Peyer's patch (tissue), 4 donors: ENCODE measurements around the gene DLAT. TPM values are rescaled to one million over a fixed set of nuclear protein-coding genes. Genes with fewer than 3 reads are reported as not detected.
"Not testable (repeated sequence)": the region's sequence is repeated elsewhere in the genome, so short reads cannot be mapped to it uniquely, and the experiment has no call there.

Experiments used
- DNase-seq, 3 donors: peaks; one replicate each; pipeline ENCODE4 v3.0.0-alpha.2; 2017 to 2019
- H3K27ac ChIP-seq, 4 donors: fragments of 200-600 bp; sonication (generic); one replicate each; pipeline ENCODE4 v1.5.1; 2016 to 2019
- H3K27me3 ChIP-seq, 2 donors: fragments of 200-600 bp; sonication (generic); one replicate each; pipeline ENCODE4 v1.5.1; 2019
- H3K36me3 ChIP-seq, 3 donors: fragments of 200-600 bp; sonication (generic); one replicate each; pipeline ENCODE4 v1.5.1; 2016 to 2019
- H3K4me1 ChIP-seq, 4 donors: fragments of 200-600 bp; sonication (generic); one replicate each; pipeline ENCODE4 v1.5.1; 2016 to 2019
- H3K4me3 ChIP-seq, 4 donors: fragments of 200-600 bp; sonication (generic); 1 replicate in 3 of 4; 2 replicates in 1 of 4; pipeline ENCODE4 v1.5.1; 2016 to 2019; ENCODE audit warnings: mild to moderate bottlenecking in 1 of 4
- H3K9me3 ChIP-seq, 4 donors: fragments of 200-600 bp; sonication (generic); one replicate each; pipeline ENCODE4 v1.5.1; 2016 to 2019; ENCODE audit warnings: mild to moderate bottlenecking in 1 of 4
- CTCF ChIP-seq, 6 experiments: fragments of 450-650 bp in 4 of 6; fragments of 200-600 bp in 2 of 6; sonication (generic) in 1 of 6; IDR thresholded peaks; one replicate each; pipeline ENCODE4 v1.5.1; 2017 to 2019; ENCODE audit warnings: antibody characterized with exemption in 6 of 6, mild to moderate bottlenecking in 3 of 6, moderate library complexity in 1 of 6
- POLR2A ChIP-seq, 2 donors: fragments of 450-650 bp; IDR thresholded peaks; one replicate each; pipeline ENCODE4 v1.5.1; 2017; ENCODE audit warnings: antibody characterized with exemption in 2 of 2, mild to moderate bottlenecking in 2 of 2, moderate library complexity in 2 of 2
- total RNA-seq, 4 donors: library from RNA; depleted of rRNA; stranded (reverse); fragments of >200 nt; gene quantifications; one replicate each; pipeline ENCODE4 v1.1.0, GENCODE V29; 2016

The DLAT gene
- total RNA-seq, 4 donors from 2014 or later, result 23.2 to 28.6 (median 27.0) TPM

- Histone ChIP-seq H3K27ac (peak overlapping the region; percentile 71 to 84 (median 76)), H3K4me1 (peaks cover 0 to 39% (median 7%) of the 10 kb centered on the region in 4 donors), H3K36me3 (peaks cover 0 to 70% (median 0%) of the 10 kb centered on the region in 3 donors), H3K4me3 (peak overlapping the region; percentile 80 to 93 (median 83)), H3K9me3 (no peaks in the 10 kb centered on the region), H3K27me3 (no peaks in the 10 kb centered on the region)
- no peak for DNase-seq
- TF ChIP-seq CTCF (IDR thresholded peaks at IDR 0.05), result no peak
- no peak for TF ChIP-seq POLR2A (IDR thresholded peaks at IDR 0.05)
These were observed 62.0 kb downstream of the DLAT start for GRCh38 chr11:112087212-112087611.

GRCh38 chr11:112095302-112095701 lies 70.1 kb downstream of the DLAT start:
- H3K4me3 ChIP-seq, H3K27ac ChIP-seq, DNase-seq, H3K27me3 ChIP-seq, H3K9me3 ChIP-seq, H3K4me1 ChIP-seq: not testable (repeated sequence)
- H3K36me3 ChIP-seq, result peaks cover 0 to 60% (median 0%) of the 10 kb centered on the region in 3 donors

DNA sequence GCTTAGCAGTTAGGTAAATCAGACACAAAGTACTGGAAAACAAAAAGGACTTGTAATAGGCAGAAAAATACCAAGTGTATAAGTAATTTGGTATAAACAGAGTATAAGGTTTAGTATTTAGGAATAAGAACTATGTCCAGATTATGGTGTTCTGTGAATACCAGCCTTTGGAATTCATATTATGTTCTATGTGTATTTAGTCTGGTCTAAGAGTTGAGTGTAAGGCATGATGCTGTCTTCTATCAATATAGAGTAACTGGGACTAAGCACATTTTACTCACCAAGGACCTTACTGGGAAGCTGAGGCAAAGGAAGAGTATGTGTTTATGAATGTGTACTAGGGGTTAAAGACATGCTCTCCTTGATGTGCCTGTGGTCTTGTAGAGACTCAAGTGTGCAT lies 71.0 kb downstream of the DLAT start:
- no peak for DNase-seq
- Histone ChIP-seq H3K4me3 (no peak overlapping the region), H3K9me3 (no peaks in the 10 kb centered on the region), H3K36me3 (peaks cover 0 to 51% (median 0%) of the 10 kb centered on the region in 3 donors), H3K4me1 (no peaks in the 10 kb centered on the region), H3K27me3 (no peaks in the 10 kb centered on the region), H3K27ac (no peak overlapping the region)
- TF ChIP-seq POLR2A (IDR thresholded peaks at IDR 0.05), result no peak
- no peak for TF ChIP-seq CTCF (IDR thresholded peaks at IDR 0.05)

DNA sequence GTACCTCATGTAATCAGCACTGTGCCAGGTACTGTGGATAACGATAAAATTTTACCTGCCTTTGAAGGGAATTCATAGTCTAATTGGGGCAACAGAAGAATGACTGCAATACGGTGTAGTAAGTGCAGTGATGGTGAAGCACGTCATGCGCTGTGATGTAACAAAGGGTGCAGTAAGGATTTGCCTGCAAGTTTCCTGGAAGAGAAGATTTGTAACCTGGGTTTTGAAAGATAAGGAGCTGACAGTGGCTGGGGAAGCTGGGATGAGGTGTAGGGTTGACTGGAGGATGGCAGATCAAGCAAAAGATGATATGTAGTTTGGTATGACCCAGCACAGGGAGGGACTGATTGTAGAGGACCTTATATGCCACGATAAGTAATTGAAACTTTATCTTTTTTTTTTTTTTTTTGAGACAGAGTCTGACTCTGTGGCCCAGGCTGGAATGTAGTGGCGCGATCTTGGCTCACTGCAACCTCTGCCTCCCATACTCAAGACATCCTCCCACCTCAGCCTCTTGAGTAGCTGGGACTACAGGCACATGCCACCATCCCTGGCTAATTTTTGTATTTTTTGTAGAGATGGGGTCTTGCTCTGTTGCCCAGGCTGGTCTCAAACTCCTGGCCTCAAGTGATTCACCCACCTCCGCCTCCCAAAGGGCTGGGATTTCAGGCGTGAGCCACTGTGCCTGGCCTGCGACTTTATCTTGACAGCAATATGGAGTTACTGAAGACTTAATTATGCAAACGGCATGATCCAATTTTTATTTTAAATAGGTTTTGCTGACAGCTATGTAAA lies 72.7 kb downstream of the DLAT start:
- Histone ChIP-seq H3K27ac (no peak overlapping the region), H3K4me1 (no peaks in the 10 kb centered on the region), H3K27me3 (no peaks in the 10 kb centered on the region), H3K9me3 (no peaks in the 10 kb centered on the region), H3K36me3 (peaks cover 0 to 34% (median 0%) of the 10 kb centered on the region in 3 donors), H3K4me3 (no peak overlapping the region)
- DNase-seq, result no peak
- TF ChIP-seq POLR2A (IDR thresholded peaks at IDR 0.05) (no peak), CTCF (IDR thresholded peaks at IDR 0.05) (no peak)

DNA sequence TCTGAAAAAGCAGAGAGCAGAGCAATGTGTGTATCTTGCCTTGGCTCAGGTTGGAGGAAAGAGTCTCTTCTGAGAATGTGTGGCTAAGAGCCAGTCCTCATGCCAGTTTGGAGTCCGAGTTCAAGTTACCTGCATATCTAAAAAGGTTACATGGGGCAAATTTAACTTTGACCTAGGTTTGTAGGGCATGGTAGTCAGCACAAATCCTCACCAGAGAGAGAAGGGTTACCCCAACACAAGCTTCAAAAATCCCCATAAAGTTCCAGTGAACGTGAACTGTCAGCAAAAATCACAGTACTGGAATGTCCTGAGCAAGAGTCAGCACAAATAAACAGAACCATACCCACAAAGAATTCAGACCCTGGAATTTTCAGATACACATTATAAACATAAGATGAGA lies 75.3 kb downstream of the DLAT start:
- DNase-seq, result no peak
- H3K27me3 ChIP-seq, result no peaks in the 10 kb centered on the region
- no peaks in the 10 kb centered on the region for H3K4me1 ChIP-seq
- no peak overlapping the region for H3K27ac ChIP-seq
- no peak overlapping the region for H3K4me3 ChIP-seq
- H3K9me3 ChIP-seq, result no peaks in the 10 kb centered on the region
- TF ChIP-seq CTCF (IDR thresholded peaks at IDR 0.05), result no peak
- no peak for TF ChIP-seq POLR2A (IDR thresholded peaks at IDR 0.05)
- peaks cover 0 to 9% (median 0%) of the 10 kb centered on the region in 3 donors for H3K36me3 ChIP-seq

GRCh38 chr11:112103446-112103845 lies 78.2 kb downstream of the DLAT start:
- Histone ChIP-seq H3K27ac (no peak overlapping the region), H3K4me1 (no peaks in the 10 kb centered on the region), H3K27me3 (no peaks in the 10 kb centered on the region), H3K9me3 (no peaks in the 10 kb centered on the region), H3K4me3 (no peak overlapping the region), H3K36me3 (no peaks in the 10 kb centered on the region)
- no peak for TF ChIP-seq CTCF (IDR thresholded peaks at IDR 0.05)
- TF ChIP-seq POLR2A (IDR thresholded peaks at IDR 0.05), result no peak
- DNase-seq, result no peak
